Activated T-helper 1 cell treated with anti-CD3 and anti-CD28 coated beads, Interleukin-2, amount 50 U/mL, for 16 hours (primary cell): ENCODE data around the gene SIGLEC5.

Source experiments
- DNase-seq, 2 donors: peaks; one replicate each; pipeline ENCODE4 v3.0.0-alpha.2; 2020; ENCODE audit warnings: low read depth in 1 of 2, low spot score in 1 of 2

Gene SIGLEC5

GRCh38 chr19:51590441-51590840 is 39.8 kb downstream of the SIGLEC5 start:
- DNase-seq, result no peak

GRCh38 chr19:51589511-51589910 is 40.7 kb downstream of the SIGLEC5 start:
- no peak for DNase-seq

- DNase-seq, result no peak
Measured at GRCh38 chr19:51587264-51588191, 42.7 kb downstream of the SIGLEC5 start.

GRCh38 chr19:51586799-51587198 is 43.4 kb downstream of the SIGLEC5 start:
- DNase-seq, result no peak

- no peak for DNase-seq
Measured at GRCh38 chr19:51586103-51586728, 44.0 kb downstream of the SIGLEC5 start.

- no peak for DNase-seq
Measured at GRCh38 chr19:51576850-51577249, 53.4 kb downstream of the SIGLEC5 start.

GRCh38 chr19:51573331-51573730 is 56.9 kb downstream of the SIGLEC5 start:
- no peak for DNase-seq

GRCh38 chr19:51572908-51573307 is 57.3 kb downstream of the SIGLEC5 start:
- no peak for DNase-seq

GRCh38 chr19:51572410-51572809 is 57.8 kb downstream of the SIGLEC5 start:
- no peak for DNase-seq

GRCh38 chr19:51571599-51571998 is 58.6 kb downstream of the SIGLEC5 start:
- no peak for DNase-seq

- peak; percentile 71 to 76 for DNase-seq
Measured at GRCh38 chr19:51570962-51571575, 59.1 kb downstream of the SIGLEC5 start, which contains the start of gene ZNF175. Gene ZNF175 (plus strand): TSS chr19:51571283. CDS start chr19:51573330, 2,047 bp downstream.

GRCh38 chr19:51568456-51568855 is 61.7 kb downstream of the SIGLEC5 start:
- DNase-seq, result no peak

- DNase-seq, result no peak
Measured at GRCh38 chr19:51567583-51567982, 62.6 kb downstream of the SIGLEC5 start.

- DNase-seq, result no peak
Measured at GRCh38 chr19:51566489-51567100, 63.6 kb downstream of the SIGLEC5 start.

- DNase-seq, result no peak
Measured at GRCh38 chr19:51565583-51565982, 64.6 kb downstream of the SIGLEC5 start.

GRCh38 chr19:51564791-51565190 is 65.4 kb downstream of the SIGLEC5 start:
- DNase-seq, result no peak
